Muscle of leg (tissue), 11 donors: ENCODE measurements around the gene KLHL30. TPM values are rescaled to one million over a fixed set of nuclear protein-coding genes. Genes with fewer than 3 reads are reported as not detected.
"Not testable (repeated sequence)": the region's sequence is repeated elsewhere in the genome, so short reads cannot be mapped to it uniquely, and the experiment has no call there.

Experiments used
- DNase-seq: peaks from one replicate; pipeline ENCODE4 v3.0.0; 2013
- H3K27ac ChIP-seq: one replicate; pipeline ENCODE4 v1.5.1; 2013; ENCODE audit warnings: mild to moderate bottlenecking, low read length, control low read depth
- H3K27me3 ChIP-seq: one replicate; pipeline ENCODE4 v1.6.1; 2013; ENCODE audit warnings: low read length; ENCODE audit not compliant: control insufficient read depth, insufficient read depth
- H3K36me3 ChIP-seq: one replicate; pipeline ENCODE4 v1.6.1; 2013; ENCODE audit warnings: low read length; ENCODE audit not compliant: control insufficient read depth, insufficient read depth
- H3K4me1 ChIP-seq: one replicate; pipeline ENCODE4 v1.6.1; 2013; ENCODE audit warnings: low read length; ENCODE audit not compliant: control insufficient read depth, insufficient read depth
- H3K4me3 ChIP-seq: one replicate; pipeline ENCODE4 v1.5.1; 2013; ENCODE audit warnings: low read length, control low read depth
- H3K9me3 ChIP-seq: replicated peaks from 2 replicates; pipeline ENCODE4 v1.6.1; 2013; ENCODE audit warnings: low read depth, low read length; ENCODE audit not compliant: control insufficient read depth
- WGBS: methylation state at CpG from one replicate; pipeline ENCODE4 v1.1.5; 2013; ENCODE audit warnings: missing lambda C conversion rate; ENCODE audit not compliant: insufficient coverage; 5-methylcytosine and 5-hydroxymethylcytosine counted together
- polyA plus RNA-seq, 8 donors: library from polyadenylated mRNA; unstranded; fragments of 120-200 nt; gene quantifications; one replicate each; pipeline versions ENCODE4 v1.2.1 to v1.2.3, GENCODE V29; 2013; ENCODE audit warnings: inconsistent platforms in 1 of 8, low replicate concordance in 1 of 8; ENCODE audit not compliant: insufficient read length in 8 of 8, insufficient read depth in 1 of 8
- total RNA-seq: library from RNA; stranded (reverse); fragments of 120-200 nt; gene quantifications from one replicate; pipeline ENCODE4 v1.2.4, GENCODE V29; 2013

The KLHL30 gene
- total and polyA plus RNA-seq, 9 donors: 9.9 to 18.4 (median 13.9) TPM

DNA sequence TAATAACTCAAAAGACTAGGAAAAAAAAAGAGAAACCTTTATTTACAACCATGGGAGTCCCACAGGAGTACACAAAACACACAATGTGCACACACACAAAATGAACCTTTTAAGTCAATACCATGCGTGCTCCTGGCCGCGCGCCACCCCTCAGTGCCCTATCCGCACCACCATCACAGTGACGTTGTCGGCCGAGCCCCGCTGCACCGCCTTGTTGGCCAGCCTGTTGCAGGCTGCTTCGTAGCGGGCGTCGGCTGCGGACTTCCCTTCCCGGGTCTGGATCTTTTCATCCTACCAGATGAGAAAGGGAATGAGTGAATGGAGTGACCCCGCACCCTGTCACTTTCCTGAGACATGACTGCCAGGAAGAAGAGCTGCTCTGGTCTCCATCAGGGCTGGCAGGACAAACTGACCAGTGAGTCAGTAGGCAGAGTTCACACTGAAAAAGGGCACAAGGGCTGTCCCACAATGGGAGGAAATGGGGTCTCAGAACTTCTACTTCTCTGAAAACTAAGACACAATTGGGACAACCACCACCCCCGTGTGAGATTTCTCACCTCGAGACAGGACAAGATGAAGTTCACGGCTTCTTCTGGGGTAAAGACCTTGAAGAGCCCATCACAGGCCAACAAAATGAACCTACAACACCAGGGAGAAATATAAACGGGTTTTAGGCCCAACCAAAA lies 32.1 kb downstream of the KLHL30 start:
- Histone ChIP-seq H3K27ac (no peak overlapping the region), H3K36me3 (peaks cover 80% of the 10 kb centered on the region)
- WGBS: 84% methylated on average over 6 of the region's 21 CpGs

GRCh38 chr2:238171072-238171431 lies 32.6 kb downstream of the KLHL30 start:
- H3K4me1 ChIP-seq, DNase-seq, H3K27me3 ChIP-seq, H3K27ac ChIP-seq, H3K9me3 ChIP-seq, H3K4me3 ChIP-seq: not testable (repeated sequence)
- no CpG with 5 or more reads among the region's 5 CpGs for WGBS
- H3K36me3 ChIP-seq: peaks cover 79% of the 10 kb centered on the region

More for the DNA sequence above, 32.1 kb downstream of the KLHL30 start:
- H3K27me3 ChIP-seq: no peaks in the 10 kb centered on the region
- H3K4me3 ChIP-seq: no peak overlapping the region
- no peak for DNase-seq
- H3K4me1 ChIP-seq: peaks cover 2% of the 10 kb centered on the region
- H3K9me3 ChIP-seq: no peaks in the 10 kb centered on the region

DNA sequence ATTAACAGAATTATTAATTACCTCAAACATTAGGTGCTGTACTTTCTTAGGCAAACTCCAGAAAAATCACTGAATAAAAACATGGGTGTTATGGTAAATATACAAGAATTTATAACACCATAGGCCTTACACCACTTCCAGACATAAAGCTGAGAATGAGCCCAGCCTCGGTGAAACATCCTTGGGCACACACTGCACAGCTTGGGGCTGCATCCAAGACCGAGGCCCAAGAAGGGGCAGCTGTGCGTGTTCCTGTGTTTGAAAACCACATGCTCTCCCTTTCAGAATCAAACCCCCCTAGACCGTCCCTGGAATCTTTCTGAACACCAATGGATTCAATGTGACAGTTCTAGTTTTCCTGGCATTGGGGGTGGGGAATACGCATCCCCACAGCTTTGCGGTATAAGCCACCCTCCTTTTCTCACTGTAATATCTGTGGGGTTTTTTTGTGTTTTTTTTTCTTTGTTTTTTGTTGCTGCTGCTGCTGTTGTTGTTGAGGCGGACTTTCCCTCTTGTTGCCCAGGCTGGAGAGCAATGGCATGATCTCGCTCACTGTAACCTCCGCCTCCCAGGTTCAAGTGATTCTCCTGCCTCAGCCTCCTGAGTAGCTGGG lies 33.2 kb downstream of the KLHL30 start:
- DNase-seq: no peak
- H3K4me3 ChIP-seq: no peak overlapping the region
- peaks cover 2% of the 10 kb centered on the region for H3K4me1 ChIP-seq
- 41% methylated on average over 3 of the region's 9 CpGs for WGBS
- no peaks in the 10 kb centered on the region for H3K27me3 ChIP-seq
- no peaks in the 10 kb centered on the region for H3K9me3 ChIP-seq
- H3K27ac ChIP-seq: no peak overlapping the region
- H3K36me3 ChIP-seq: peaks cover 84% of the 10 kb centered on the region

GRCh38 chr2:238172439-238172838 lies 34.0 kb downstream of the KLHL30 start:
- peaks cover 79% of the 10 kb centered on the region for H3K36me3 ChIP-seq
- WGBS: 96% methylated on average over 13 of the region's 14 CpGs
- no peak for DNase-seq

GRCh38 chr2:238173692-238174091 lies 35.2 kb downstream of the KLHL30 start:
- H3K4me1 ChIP-seq: peaks cover 2% of the 10 kb centered on the region
- H3K27ac ChIP-seq: no peak overlapping the region
- peaks cover 79% of the 10 kb centered on the region for H3K36me3 ChIP-seq
- H3K27me3 ChIP-seq: no peaks in the 10 kb centered on the region
- H3K4me3 ChIP-seq: no peak overlapping the region
- WGBS: 100% methylated on average over 1 of the region's 2 CpGs
- no peak for DNase-seq
- no peaks in the 10 kb centered on the region for H3K9me3 ChIP-seq

More at GRCh38 chr2:238172439-238172838, 34.0 kb downstream of the KLHL30 start:
- Histone ChIP-seq H3K4me3 (no peak overlapping the region), H3K9me3 (no peaks in the 10 kb centered on the region), H3K27me3 (no peaks in the 10 kb centered on the region), H3K4me1 (peaks cover 2% of the 10 kb centered on the region), H3K27ac (no peak overlapping the region)

- Histone ChIP-seq H3K36me3 (peaks cover 80% of the 10 kb centered on the region), H3K9me3 (no peaks in the 10 kb centered on the region), H3K4me3 (no peak overlapping the region), H3K27me3 (no peaks in the 10 kb centered on the region), H3K4me1 (peaks cover 2% of the 10 kb centered on the region), H3K27ac (no peak overlapping the region)
- no peak for DNase-seq
- whole genome bisulfite sequencing: 94% methylated on average over 8 of the region's 8 CpGs
Observed at GRCh38 chr2:238174291-238174690, 35.8 kb downstream of the KLHL30 start.

GRCh38 chr2:238174701-238175100 lies 36.2 kb downstream of the KLHL30 start:
- peaks cover 82% of the 10 kb centered on the region for H3K36me3 ChIP-seq
- no peak for DNase-seq
- no peaks in the 10 kb centered on the region for H3K27me3 ChIP-seq
- 48% methylated on average over 2 of the region's 3 CpGs for WGBS
- no peaks in the 10 kb centered on the region for H3K9me3 ChIP-seq
- H3K4me1 ChIP-seq: peaks cover 2% of the 10 kb centered on the region
- no peak overlapping the region for H3K4me3 ChIP-seq
- no peak overlapping the region for H3K27ac ChIP-seq

DNA sequence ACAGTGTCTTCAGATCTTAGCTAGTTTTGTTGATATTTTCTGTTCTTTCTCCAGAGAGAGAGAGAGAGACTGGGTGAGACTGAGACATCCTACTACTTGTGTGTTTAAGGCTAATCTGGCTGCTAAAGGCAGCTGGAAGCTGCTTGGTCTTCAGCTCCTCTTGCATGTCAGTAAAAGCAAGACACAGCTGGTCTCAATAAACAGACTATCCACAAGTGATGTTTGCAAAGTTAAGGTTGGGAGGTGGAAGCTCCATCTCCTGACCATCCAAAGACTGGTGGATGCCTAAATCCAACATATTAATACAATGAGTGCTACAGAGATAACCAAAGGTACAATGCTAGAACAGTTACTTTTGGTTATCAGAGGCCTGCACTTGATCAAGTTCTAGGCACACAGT lies 38.1 kb downstream of the KLHL30 start:
- Histone ChIP-seq H3K27me3 (no peaks in the 10 kb centered on the region), H3K36me3 (peaks cover 82% of the 10 kb centered on the region), H3K9me3 (no peaks in the 10 kb centered on the region), H3K4me1 (no peaks in the 10 kb centered on the region), H3K4me3 (no peak overlapping the region), H3K27ac (no peak overlapping the region)
- DNase-seq: no peak

- H3K36me3 ChIP-seq: peaks cover 74% of the 10 kb centered on the region
- H3K27me3 ChIP-seq: no peaks in the 10 kb centered on the region
Observed at GRCh38 chr2:238180554-238180953, 42.1 kb downstream of the KLHL30 start.

DNA sequence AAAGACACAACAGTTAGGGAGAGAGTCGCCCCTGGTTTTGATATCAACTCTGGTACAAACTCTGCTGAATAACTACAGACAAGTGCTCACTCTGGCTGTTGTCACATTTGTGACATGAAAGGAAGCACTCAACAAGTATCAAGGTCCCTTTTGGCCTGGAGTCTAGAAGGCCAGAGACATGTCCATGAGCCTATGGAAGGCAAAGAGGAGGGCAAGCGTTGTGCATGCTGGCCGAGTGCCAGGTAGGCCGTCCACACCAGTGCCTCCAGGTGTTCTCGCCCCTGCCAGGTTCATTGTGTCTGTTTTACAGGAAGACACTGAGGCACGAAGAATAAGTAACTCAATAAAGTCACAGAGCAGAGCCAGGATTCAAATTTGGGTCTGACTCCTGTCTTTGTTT lies 43.9 kb downstream of the KLHL30 start:
- Histone ChIP-seq H3K27me3 (no peaks in the 10 kb centered on the region), H3K36me3 (peaks cover 76% of the 10 kb centered on the region), H3K4me3 (no peak overlapping the region), H3K9me3 (no peaks in the 10 kb centered on the region), H3K4me1 (no peaks in the 10 kb centered on the region), H3K27ac (no peak overlapping the region)
- WGBS: 81% methylated on average over 5 of the region's 6 CpGs
- DNase-seq: no peak

More at GRCh38 chr2:238180554-238180953, 42.1 kb downstream of the KLHL30 start:
- Histone ChIP-seq H3K9me3 (no peaks in the 10 kb centered on the region), H3K4me3 (no peak overlapping the region), H3K4me1 (no peaks in the 10 kb centered on the region), H3K27ac (no peak overlapping the region)
- DNase-seq: no peak
- WGBS: 80% methylated on average over 1 of the region's 5 CpGs
